Measurements from ENCODE around the gene DLL4.

DNA sequence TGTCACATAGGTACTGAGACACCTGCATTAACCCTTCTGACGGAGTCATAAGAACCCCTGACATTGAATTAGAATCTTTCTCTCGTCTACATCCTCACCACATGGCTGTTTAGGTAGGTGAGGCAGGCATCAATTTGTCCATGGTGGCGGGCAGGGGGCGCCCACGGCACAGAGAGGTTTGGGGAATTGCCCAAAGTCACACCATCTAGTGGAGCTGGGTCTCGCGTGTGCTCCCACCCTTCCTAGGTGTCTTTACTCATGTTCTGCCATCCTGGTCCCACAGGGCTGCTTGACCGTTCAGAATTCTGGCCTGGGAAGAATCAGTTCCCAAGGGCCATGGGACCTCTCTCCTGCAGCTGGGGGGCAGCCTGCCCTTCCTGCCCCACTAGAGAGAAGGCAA lies 14.7 kb upstream of the DLL4 start:
- TF ChIP-seq, protein P1, sequence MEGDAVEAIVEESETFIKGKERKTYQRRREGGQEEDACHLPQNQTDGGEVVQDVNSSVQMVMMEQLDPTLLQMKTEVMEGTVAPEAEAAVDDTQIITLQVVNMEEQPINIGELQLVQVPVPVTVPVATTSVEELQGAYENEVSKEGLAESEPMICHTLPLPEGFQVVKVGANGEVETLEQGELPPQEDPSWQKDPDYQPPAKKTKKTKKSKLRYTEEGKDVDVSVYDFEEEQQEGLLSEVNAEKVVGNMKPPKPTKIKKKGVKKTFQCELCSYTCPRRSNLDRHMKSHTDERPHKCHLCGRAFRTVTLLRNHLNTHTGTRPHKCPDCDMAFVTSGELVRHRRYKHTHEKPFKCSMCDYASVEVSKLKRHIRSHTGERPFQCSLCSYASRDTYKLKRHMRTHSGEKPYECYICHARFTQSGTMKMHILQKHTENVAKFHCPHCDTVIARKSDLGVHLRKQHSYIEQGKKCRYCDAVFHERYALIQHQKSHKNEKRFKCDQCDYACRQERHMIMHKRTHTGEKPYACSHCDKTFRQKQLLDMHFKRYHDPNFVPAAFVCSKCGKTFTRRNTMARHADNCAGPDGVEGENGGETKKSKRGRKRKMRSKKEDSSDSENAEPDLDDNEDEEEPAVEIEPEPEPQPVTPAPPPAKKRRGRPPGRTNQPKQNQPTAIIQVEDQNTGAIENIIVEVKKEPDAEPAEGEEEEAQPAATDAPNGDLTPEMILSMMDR (IDR thresholded peaks at IDR 0.05) = no peak
- no peak for TF ChIP-seq POLR2A (IDR thresholded peaks at IDR 0.05)
- TF ChIP-seq EP300 (IDR thresholded peaks at IDR 0.05) = no peak
